ENCODE results near the gene DEPDC4.
"Not testable (repeated sequence)": the region's sequence is repeated elsewhere in the genome, so short reads cannot be mapped to it uniquely, and the experiment has no call there.

The DEPDC4 gene

DNA sequence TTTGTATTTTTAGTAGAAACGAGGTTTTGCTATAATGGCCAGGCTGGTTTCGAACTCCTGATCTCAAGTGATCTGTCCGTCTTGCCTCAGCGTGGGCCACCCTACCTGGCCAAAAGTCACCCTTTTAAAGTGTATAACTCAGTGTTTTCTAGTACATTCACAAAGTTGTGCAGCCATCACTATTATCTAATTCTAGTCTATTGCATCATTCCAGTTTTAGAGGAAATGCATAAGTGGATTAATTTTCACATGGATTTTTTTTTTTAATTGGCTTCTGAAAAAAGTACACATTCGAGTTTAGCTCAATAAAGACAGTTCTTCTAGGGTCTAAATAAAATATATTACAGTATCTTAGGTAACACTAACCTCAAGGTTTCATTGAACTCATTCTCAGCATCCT is 3.7 kb downstream of the DEPDC4 start:
- DNase-seq (ENCODE audit: low read depth), result no peak

- DNase-seq (ENCODE audit: low read depth), result no peak
These were observed 8.8 kb downstream of the DEPDC4 start for GRCh38 chr12:100258127-100258526.

DNA sequence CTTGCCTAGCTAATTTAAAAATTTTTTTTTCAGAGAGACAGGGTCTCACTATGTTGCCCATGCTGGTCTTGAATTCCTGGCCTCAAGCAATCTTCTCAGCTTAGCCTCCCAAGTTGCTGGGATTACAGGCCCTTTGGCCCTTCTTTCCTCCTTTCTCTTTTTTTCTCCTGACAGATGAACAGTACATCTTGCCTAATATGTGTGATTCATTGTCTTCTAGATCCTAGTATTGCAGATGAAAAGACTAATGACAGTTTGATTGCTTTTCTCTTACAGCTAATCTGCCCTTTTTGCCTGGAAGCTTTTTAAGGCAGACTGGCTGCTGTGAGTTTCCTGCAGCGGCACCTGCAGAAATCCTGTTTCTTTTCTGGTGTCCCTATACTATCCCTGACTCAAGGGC is 12.0 kb downstream of the DEPDC4 start:
- no peak for DNase-seq (ENCODE audit: low read depth)

DNA sequence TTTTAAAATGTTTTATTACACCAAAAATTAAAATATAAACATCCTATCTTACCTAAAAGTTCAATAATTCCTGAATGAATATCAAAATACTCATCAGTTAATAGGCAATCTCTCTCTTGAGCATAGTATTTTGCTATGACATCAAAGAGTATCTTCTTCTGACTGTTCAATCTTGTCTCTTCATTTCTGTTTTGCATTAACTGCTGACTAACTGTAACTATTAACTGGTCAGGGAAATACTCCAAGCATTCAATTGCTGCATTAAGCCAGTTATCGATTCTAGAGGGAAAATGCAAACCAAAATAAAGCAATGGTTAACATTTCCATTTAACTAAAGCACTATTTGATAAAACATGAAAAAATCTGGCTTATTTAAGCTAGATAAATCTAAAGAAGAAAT is 13.4 kb downstream of the DEPDC4 start:
- no peak for DNase-seq (ENCODE audit: low read depth)

- no peak for DNase-seq (ENCODE audit: low read depth)
These were observed 15.0 kb downstream of the DEPDC4 start for GRCh38 chr12:100251917-100252316.

- no peak for DNase-seq (ENCODE audit: low read depth)
These were observed 16.9 kb downstream of the DEPDC4 start for GRCh38 chr12:100249941-100250340.

DNA sequence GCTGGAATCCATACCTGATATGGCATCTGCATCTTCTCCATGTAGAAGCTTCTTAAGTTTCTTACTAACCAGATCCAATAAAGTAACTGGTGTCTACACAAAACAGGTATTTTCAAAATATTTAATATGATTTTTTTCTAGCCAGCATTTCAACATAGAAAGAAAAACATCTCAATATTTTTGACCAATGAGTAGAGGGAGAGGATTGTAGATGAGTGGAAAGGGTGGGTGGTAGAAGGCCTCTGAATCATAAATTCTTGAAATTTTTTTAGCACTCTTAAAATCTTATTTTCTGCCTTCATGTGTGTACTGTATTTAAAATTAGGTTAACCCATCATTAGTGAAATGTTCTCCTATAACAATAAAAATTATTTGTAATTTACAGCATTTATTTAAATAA is 18.0 kb downstream of the DEPDC4 start:
- no peak for DNase-seq (ENCODE audit: low read depth)

DNA sequence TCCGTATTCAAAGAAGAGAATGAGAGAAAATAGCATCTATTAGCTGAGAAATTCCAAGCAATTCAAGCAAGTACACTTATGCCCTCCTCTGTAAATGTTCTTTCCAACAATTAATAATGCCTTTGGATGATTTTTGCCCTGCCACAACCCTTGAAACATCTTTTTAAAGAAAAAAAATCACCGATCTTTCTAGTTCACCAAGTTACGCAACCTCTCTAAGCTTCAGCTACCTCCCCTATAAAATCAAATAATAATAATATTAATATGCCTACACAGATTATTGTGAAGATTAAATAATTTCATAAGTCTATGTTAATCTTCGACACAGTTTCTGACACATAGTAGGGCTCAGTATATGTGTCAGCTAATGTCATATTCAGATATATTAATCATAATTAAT is 19.1 kb downstream of the DEPDC4 start:
- DNase-seq (ENCODE audit: low read depth), result no peak

- DNase-seq (ENCODE audit: low read depth), result no peak
These were observed 23.7 kb downstream of the DEPDC4 start for GRCh38 chr12:100243137-100243536.

DNA sequence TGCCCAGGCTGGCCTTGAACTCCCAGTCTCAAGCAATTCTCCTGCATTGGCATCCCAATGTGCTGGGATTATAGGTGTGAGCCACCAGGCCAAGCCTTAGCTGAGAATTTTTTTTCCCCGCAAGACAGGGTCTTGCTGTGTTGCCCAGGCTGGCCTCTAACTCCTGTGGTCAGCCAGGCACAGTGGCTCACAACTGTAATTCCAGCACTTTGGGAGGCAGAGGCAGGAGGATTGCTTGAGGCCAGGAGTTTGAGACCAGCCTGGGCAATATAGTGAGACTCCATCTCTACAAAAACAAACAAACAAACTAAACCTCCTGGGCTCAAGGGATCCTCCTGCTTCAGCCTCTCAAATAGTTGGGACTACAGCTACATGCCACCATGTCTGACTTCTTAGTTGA is 27.3 kb downstream of the DEPDC4 start:
- no peak for DNase-seq (ENCODE audit: low read depth)

DNA sequence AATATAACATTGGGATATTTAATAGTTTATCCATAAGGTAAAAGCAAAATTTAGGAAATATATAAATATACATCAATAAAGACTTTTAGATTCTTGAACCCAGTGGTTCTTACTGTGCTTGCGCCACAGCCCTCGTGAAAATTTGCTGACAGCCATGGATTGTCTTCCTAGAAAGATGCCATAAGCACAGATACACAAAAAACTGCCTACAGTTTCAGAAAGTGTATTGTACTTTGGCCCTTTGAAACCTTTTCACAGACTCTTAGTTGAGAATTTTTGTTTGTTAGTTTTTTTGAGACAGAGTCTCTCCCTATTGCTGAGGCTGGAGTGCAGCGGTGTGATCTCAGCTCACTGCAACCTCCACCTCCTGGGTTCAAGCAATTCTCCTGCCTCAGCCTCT is 28.1 kb downstream of the DEPDC4 start:
- DNase-seq (ENCODE audit: low read depth), result no peak

DNA sequence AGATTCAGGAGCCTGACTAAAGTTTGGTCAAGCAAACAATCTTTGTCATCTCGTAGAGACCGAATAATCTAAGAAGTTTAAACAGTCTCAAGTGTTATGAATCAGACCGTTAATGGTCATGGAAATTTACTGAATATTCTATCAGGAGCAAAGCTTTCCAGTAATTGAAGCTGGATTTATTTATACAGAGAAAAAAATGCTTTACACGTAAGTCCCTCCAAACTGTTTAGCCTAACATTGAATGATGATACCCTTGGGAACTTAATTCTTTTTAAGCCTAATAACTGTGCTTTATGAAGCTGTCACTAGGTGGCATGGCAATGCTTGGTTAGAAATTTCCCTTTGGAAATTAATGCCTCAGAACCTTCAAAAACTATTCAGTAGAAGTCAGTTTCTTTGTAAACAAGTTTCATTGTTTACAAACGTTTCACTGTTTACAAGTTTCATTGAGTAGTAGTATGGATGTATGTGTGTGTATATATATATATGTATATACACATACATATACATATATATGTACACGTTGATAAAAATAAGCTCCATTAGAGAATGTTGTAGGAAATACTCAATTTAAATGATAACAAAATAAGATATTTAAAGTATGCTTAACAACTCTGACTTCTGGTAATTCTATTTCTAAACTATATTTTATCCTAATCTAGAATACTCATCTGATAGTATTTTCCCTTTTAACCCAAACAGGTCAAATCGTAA is 32.1 kb downstream of the DEPDC4 start:
- no peak for DNase-seq (ENCODE audit: low read depth)

DNA sequence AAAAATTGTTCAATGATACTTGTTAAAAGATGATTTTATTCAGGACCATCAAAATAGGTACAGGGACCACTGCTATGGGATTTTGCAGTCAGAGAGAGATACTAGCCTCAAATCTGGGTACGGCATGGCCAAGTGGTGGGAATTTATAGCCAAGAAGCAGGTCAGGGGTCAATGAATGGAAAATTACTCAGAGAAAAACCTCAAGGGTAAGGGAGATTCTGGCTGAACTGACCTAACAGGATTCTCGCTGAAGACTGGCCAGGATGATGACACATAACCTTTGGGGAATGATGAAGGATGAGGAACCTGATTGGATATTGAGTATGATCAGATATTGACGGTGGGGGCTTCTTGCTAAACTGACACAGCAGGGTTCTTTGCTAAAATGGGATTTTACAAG is 32.7 kb downstream of the DEPDC4 start:
- DNase-seq (ENCODE audit: low read depth), result peak; percentile 62

DNA sequence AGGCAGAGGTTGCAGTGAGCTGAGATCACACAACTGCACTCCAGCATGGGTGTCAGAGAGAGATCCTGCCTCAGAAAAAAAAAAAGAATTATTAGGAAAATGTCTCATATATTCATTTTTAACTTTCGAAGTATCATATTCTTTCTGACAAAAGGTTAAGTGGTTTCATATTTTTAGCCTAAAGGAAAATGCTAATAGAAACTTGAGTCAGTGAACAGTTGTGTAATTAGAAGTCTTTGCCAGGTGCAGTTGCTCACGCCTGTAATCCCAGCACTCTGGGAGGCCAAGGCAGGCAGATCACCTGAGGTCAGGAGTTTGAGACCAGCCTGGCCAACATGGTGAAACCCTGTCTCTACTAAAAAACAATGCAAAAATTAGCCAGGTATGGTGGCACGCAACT is 35.0 kb downstream of the DEPDC4 start:
- not testable (repeated sequence) for DNase-seq (ENCODE audit: low read depth)

DNA sequence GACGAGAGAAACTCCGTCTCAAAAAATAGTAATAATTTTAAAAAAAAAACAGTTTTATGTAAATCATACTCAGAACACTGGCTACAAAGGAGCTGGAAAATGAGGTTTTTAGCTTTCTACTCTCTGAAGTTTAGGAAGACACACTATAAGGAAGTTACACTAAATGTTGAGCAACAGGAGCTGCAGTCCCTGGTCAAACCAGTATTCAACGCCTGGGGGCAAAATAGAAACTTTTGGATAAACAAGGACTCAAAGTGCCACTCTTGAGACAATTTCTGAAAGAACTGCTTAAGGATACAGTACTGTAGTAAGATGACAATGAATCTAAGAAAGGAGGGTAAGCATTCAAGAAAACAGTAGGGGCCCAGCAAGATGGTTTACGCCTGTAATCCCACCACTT is 37.0 kb downstream of the DEPDC4 start:
- DNase-seq (ENCODE audit: low read depth), result no peak

DNA sequence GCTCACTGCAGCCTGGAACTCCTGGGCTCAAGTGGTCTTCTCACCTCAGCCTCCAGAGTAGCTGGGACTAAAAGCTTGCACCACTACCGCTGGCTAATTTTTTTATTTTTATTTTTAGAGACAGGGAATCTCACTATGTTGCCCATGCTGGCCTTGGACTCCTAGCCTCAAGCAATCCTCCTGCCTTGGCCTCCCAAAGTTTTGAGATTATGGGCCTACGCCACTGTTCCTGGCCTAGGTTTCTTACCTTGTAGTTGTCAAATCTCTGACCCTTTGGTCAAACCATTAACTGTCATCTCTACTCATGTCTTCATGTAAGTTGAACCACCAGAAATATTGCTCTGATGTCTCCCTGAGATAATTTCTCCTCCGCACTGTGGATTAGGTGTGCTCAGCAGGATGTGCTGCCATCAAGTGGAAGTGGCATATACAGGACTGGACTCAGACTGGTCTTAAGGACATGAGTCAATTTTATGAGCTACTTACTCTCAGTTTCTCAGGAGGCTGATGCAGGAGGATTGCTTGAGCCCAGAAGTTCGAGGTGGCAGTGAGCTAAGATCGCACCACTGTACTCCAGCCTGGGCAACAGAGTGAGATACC is 37.7 kb downstream of the DEPDC4 start:
- no peak for DNase-seq (ENCODE audit: low read depth)

- DNase-seq (ENCODE audit: low read depth), result no peak
These were observed 41.4 kb downstream of the DEPDC4 start for GRCh38 chr12:100225491-100225890.

DNA sequence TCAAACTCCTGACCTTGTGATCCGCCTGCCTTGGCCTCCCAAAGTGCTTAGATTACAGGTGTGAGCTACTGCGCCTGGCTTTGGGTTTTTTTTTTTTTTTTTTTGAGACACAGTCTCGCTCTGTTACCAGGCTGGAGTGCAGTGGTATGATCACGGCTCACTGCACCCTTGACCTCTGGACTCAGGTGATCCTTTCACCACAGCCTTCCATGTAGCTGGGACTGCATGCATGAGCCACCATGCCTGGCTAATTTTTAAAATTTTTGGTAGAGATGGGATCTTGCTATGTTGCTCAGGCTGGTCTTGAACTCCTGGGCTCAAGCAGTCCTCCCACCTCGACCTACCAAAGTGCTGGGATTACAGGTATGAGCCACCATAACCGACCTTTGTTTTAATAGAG is 44.7 kb downstream of the DEPDC4 start:
- not testable (repeated sequence) for DNase-seq (ENCODE audit: low read depth)

- DNase-seq (ENCODE audit: low read depth), result no peak
These were observed 45.4 kb downstream of the DEPDC4 start for GRCh38 chr12:100221523-100221922.

DNA sequence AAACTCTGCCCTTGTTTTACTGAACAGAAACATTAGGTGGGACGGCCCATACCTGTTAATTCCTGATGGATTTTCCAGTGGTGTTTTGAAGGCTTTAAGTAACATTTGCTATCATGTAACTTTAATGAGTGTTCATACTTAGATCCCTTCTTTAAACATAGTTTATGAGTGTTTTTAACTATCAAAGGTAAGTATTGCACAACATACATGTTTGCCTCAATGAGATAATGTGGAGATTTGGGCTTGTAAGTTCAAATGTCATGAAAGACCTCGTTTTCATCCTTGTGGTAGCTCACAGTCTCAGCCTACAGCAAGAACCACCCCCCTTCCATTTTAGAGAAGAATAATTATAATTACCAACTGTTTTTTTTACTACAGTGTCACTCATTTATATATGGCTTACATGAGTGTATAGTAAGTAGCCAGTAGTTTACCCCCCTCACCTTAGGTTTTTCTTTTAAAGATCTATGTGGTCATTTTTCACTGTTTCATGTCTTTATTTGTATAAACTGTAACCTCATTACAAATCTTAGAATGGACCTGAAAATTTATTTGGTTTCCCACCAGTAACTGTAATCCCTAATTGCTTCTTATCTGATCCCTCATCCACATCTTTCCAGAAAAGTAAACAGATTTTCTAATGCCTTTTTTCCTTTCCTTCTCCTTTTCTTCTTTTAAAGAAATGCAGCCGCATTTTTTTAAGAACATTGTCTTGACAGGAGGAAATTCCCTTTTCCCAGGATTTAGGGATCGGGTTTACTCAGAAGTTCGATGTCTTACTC is 47.4 kb downstream of the DEPDC4 start:
- no peak for DNase-seq (ENCODE audit: low read depth)

- no peak for DNase-seq (ENCODE audit: low read depth)
These were observed 50.5 kb downstream of the DEPDC4 start for GRCh38 chr12:100216337-100216736.

GRCh38 chr12:100215209-100215608 is 51.7 kb downstream of the DEPDC4 start:
- DNase-seq (ENCODE audit: low read depth), result no peak

DNA sequence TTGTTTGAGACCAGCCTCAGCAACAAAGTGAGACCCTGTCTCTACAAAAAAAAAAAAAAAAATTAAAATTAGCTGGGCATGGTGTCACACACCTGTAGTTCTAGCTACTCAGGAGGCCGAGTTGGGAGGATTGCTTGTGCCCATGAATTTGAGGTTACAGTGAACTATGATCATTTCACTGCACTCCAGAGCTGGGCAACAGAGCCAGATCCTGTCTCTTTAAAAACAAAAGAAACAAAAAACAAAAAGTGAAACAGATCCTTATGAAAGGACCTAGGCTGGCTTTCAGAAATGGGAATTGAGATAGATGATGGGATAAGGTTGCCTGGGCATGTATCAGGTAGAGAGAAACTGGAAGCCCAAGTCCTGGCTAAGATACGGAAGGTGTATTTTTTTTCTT is 52.4 kb downstream of the DEPDC4 start:
- DNase-seq (ENCODE audit: low read depth), result no peak
